Keratinocyte (primary cell): ENCODE results near the gene GAP43.

Experiments used
- CTCF ChIP-seq, 3 experiments: IDR thresholded peaks in 1 of 3; conservative IDR thresholded peaks in 1 of 3; optimal IDR thresholded peaks in 1 of 3; 2 replicates in 2 of 3; 3 replicates in 1 of 3; pipeline versions ENCODE3 to v1.5.1; 2011; ENCODE audit warnings: low read length in 3 of 3, mild to moderate bottlenecking in 3 of 3, moderate library complexity in 2 of 3, control low read depth in 1 of 3, inconsistent platforms in 1 of 3; ENCODE audit not compliant: insufficient read depth in 2 of 3; ENCODE audit errors: extremely low read depth in 1 of 3
- EZH2 ChIP-seq: IDR thresholded peaks from one replicate; pipeline ENCODE4 v1.6.1; 2012; ENCODE audit warnings: inconsistent platforms, mild to moderate bottlenecking, low read length, moderate library complexity

GRCh38 chr3:115615001-115615814, 8.1 kb upstream of the GAP43 start:
- TF ChIP-seq CTCF (optimal IDR thresholded peaks at IDR 0.05 in 1 of 3, IDR thresholded peaks at IDR 0.05 in 1 of 3, conservative IDR thresholded peaks at IDR 0.05 in 1 of 3; ENCODE audit: extremely low read depth in 1 of 3, insufficient read depth in 2 of 3, low read length in 3 of 3) (no peak), EZH2 (no peak)
